T-helper 22 cell (primary cell): Measurements from ENCODE around the gene GMEB2.
"Not testable (repeated sequence)": the region's sequence is repeated elsewhere in the genome, so short reads cannot be mapped to it uniquely, and the experiment has no call there.

ENCODE experiments used
- DNase-seq: peaks from one replicate; pipeline ENCODE4 v3.0.0-alpha.2; 2020; ENCODE audit warnings: low read depth

The GMEB2 gene

GRCh38 chr20:63572071-63572787, 54.7 kb downstream of the GMEB2 start:
- no peak for DNase-seq

- not testable (repeated sequence) for DNase-seq
Observed at GRCh38 chr20:63571087-63571478, 55.8 kb downstream of the GMEB2 start.

GRCh38 chr20:63570281-63571086, 56.4 kb downstream of the GMEB2 start:
- no peak for DNase-seq

- DNase-seq, result no peak
Observed at GRCh38 chr20:63568986-63569949, 57.6 kb downstream of the GMEB2 start.

GRCh38 chr20:63568170-63568981, 58.5 kb downstream of the GMEB2 start:
- DNase-seq, result no peak

GRCh38 chr20:63567386-63568169, 59.3 kb downstream of the GMEB2 start:
- DNase-seq, result no peak

GRCh38 chr20:63567136-63567385, 59.8 kb downstream of the GMEB2 start:
- DNase-seq, result no peak

- no peak for DNase-seq
Observed at GRCh38 chr20:63566395-63567135, 60.3 kb downstream of the GMEB2 start.

GRCh38 chr20:63565699-63566335, 61.1 kb downstream of the GMEB2 start:
- DNase-seq, result no peak

- DNase-seq, result no peak
Observed at GRCh38 chr20:63565021-63565698, 61.7 kb downstream of the GMEB2 start.

GRCh38 chr20:63564036-63564810, 62.7 kb downstream of the GMEB2 start:
- DNase-seq, result no peak

GRCh38 chr20:63563225-63563935, 63.5 kb downstream of the GMEB2 start:
- no peak for DNase-seq

- DNase-seq, result no peak
Observed at GRCh38 chr20:63562461-63563224, 64.3 kb downstream of the GMEB2 start.

GRCh38 chr20:63561624-63562396, 65.1 kb downstream of the GMEB2 start:
- no peak for DNase-seq

GRCh38 chr20:63560856-63561609, 65.9 kb downstream of the GMEB2 start:
- no peak for DNase-seq
